Effector memory CD8-positive, alpha-beta T cell (primary cell): ENCODE data around the gene KIAA1191.
A peak's percentile ranks its signal among the peaks of the same experiment; 100 is the strongest.

Experiments
- ATAC-seq: fragments of 150-1000 bp; cut with Tn5 transposase; replicated peaks from 2 replicates; pipeline ENCODE4 v1.10.0; 2021; ENCODE audit warnings: mild to moderate bottlenecking, moderate library complexity
- DNase-seq, 3 experiments: peaks; one replicate each; pipeline ENCODE4 v3.0.0; 2021
- H3K27ac Mint-ChIP-seq, 2 donors: one replicate each; pipeline ENCODE4 v1.8.0; 2022; ENCODE audit warnings: mild to moderate bottlenecking in 2 of 2, mixed read lengths in 2 of 2, moderate library complexity in 2 of 2
- H3K27me3 Mint-ChIP-seq, 2 donors: one replicate each; pipeline ENCODE4 v1.8.0; 2022; ENCODE audit warnings: mixed read lengths in 2 of 2
- H3K36me3 Mint-ChIP-seq: one replicate; pipeline ENCODE4 v1.8.0; 2022; ENCODE audit warnings: mild to moderate bottlenecking, moderate library complexity, mixed read lengths; ENCODE audit not compliant: insufficient read depth
- H3K4me1 Mint-ChIP-seq, 2 donors: one replicate each; pipeline ENCODE4 v1.8.0; 2022; ENCODE audit warnings: low read depth in 2 of 2, mixed read lengths in 2 of 2
- H3K4me3 Mint-ChIP-seq, 2 donors: one replicate each; pipeline ENCODE4 v1.8.0; 2022; ENCODE audit warnings: mild to moderate bottlenecking in 2 of 2, mixed read lengths in 2 of 2, moderate library complexity in 2 of 2
- H3K9me3 Mint-ChIP-seq, 2 donors: one replicate each; pipeline ENCODE4 v1.8.0; 2022; ENCODE audit warnings: mixed read lengths in 2 of 2

KIAA1191 gene

GRCh38 chr5:176384991-176385390, 23.4 kb upstream of the KIAA1191 start:
- peaks cover 23 to 29% of the 10 kb centered on the region in 2 donors for H3K4me1 Mint-ChIP-seq
- no peaks in the 10 kb centered on the region for H3K9me3 Mint-ChIP-seq
- ATAC-seq = no peak
- H3K36me3 Mint-ChIP-seq = peaks cover 42% of the 10 kb centered on the region
- H3K4me3 Mint-ChIP-seq = no peak overlapping the region
- no peak for DNase-seq
- H3K27ac Mint-ChIP-seq = no peak overlapping the region
- no peaks in the 10 kb centered on the region for H3K27me3 Mint-ChIP-seq

GRCh38 chr5:176384366-176384930, 22.9 kb upstream of the KIAA1191 start:
- H3K36me3 Mint-ChIP-seq = peaks cover 41% of the 10 kb centered on the region
- H3K4me3 Mint-ChIP-seq = no peak overlapping the region

GRCh38 chr5:176383961-176384360, 22.4 kb upstream of the KIAA1191 start:
- ATAC-seq = no peak
- Mint-ChIP-seq H3K4me3 (no peak overlapping the region), H3K36me3 (peaks cover 36% of the 10 kb centered on the region), H3K27me3 (no peaks in the 10 kb centered on the region), H3K4me1 (peaks cover 18 to 26% of the 10 kb centered on the region in 2 donors), H3K9me3 (no peaks in the 10 kb centered on the region), H3K27ac (no peak overlapping the region)
- DNase-seq = no peak

More at GRCh38 chr5:176384366-176384930, 22.9 kb upstream of the KIAA1191 start:
- no peaks in the 10 kb centered on the region for H3K9me3 Mint-ChIP-seq
- no peaks in the 10 kb centered on the region for H3K27me3 Mint-ChIP-seq
- ATAC-seq = no peak
- no peak overlapping the region for H3K27ac Mint-ChIP-seq
- no peak for DNase-seq
- peaks cover 21 to 28% of the 10 kb centered on the region in 2 donors for H3K4me1 Mint-ChIP-seq

- DNase-seq (no peak), ATAC-seq (no peak)
- Mint-ChIP-seq H3K4me3 (no peak overlapping the region), H3K4me1 (peaks cover 18 to 26% of the 10 kb centered on the region in 2 donors), H3K27ac (no peak overlapping the region), H3K9me3 (no peaks in the 10 kb centered on the region), H3K27me3 (no peaks in the 10 kb centered on the region), H3K36me3 (peaks cover 31% of the 10 kb centered on the region)
These were observed 21.8 kb upstream of the KIAA1191 start for GRCh38 chr5:176383248-176383905.

GRCh38 chr5:176382721-176383120, 21.2 kb upstream of the KIAA1191 start:
- no peak for ATAC-seq
- no peak for DNase-seq
- peaks cover 15 to 22% of the 10 kb centered on the region in 2 donors for H3K4me1 Mint-ChIP-seq
- no peaks in the 10 kb centered on the region for H3K9me3 Mint-ChIP-seq
- no peaks in the 10 kb centered on the region for H3K27me3 Mint-ChIP-seq
- no peak overlapping the region for H3K27ac Mint-ChIP-seq
- no peak overlapping the region for H3K4me3 Mint-ChIP-seq
- peaks cover 31% of the 10 kb centered on the region for H3K36me3 Mint-ChIP-seq

- ATAC-seq = no peak
- H3K4me1 Mint-ChIP-seq = peaks cover 7 to 15% of the 10 kb centered on the region in 2 donors
- no peaks in the 10 kb centered on the region for H3K9me3 Mint-ChIP-seq
- DNase-seq = no peak
- no peak overlapping the region for H3K4me3 Mint-ChIP-seq
- H3K27me3 Mint-ChIP-seq = no peaks in the 10 kb centered on the region
- peak overlapping the region in 1 of 2 donors; percentile 38 for H3K27ac Mint-ChIP-seq
- H3K36me3 Mint-ChIP-seq = peaks cover 31% of the 10 kb centered on the region
These were observed 20.4 kb upstream of the KIAA1191 start for GRCh38 chr5:176381979-176382378.

- Mint-ChIP-seq H3K27ac (no peak overlapping the region), H3K36me3 (peaks cover 31% of the 10 kb centered on the region), H3K4me1 (peaks cover 3 to 9% of the 10 kb centered on the region in 2 donors), H3K27me3 (no peaks in the 10 kb centered on the region), H3K9me3 (no peaks in the 10 kb centered on the region), H3K4me3 (no peak overlapping the region)
- no peak for DNase-seq
- ATAC-seq = no peak
These were observed 19.9 kb upstream of the KIAA1191 start for GRCh38 chr5:176381423-176381822.

- no peaks in the 10 kb centered on the region for H3K9me3 Mint-ChIP-seq
- peaks cover 0 to 3% of the 10 kb centered on the region in 2 donors for H3K4me1 Mint-ChIP-seq
- no peak for DNase-seq
- H3K27ac Mint-ChIP-seq = no peak overlapping the region
- H3K27me3 Mint-ChIP-seq = no peaks in the 10 kb centered on the region
- no peak overlapping the region for H3K4me3 Mint-ChIP-seq
- no peak for ATAC-seq
- H3K36me3 Mint-ChIP-seq = peaks cover 27% of the 10 kb centered on the region
These were observed 18.3 kb upstream of the KIAA1191 start for GRCh38 chr5:176379881-176380280.

GRCh38 chr5:176373100-176373818, 11.7 kb upstream of the KIAA1191 start:
- H3K27ac Mint-ChIP-seq = no peak overlapping the region
- no peak overlapping the region for H3K4me3 Mint-ChIP-seq
- H3K9me3 Mint-ChIP-seq = no peaks in the 10 kb centered on the region
- H3K4me1 Mint-ChIP-seq = no peaks in the 10 kb centered on the region
- peaks cover 13% of the 10 kb centered on the region for H3K36me3 Mint-ChIP-seq
- ATAC-seq (no peak), DNase-seq (no peak)
- H3K27me3 Mint-ChIP-seq = no peaks in the 10 kb centered on the region

- Mint-ChIP-seq H3K4me1 (no peaks in the 10 kb centered on the region), H3K27ac (no peak overlapping the region), H3K27me3 (no peaks in the 10 kb centered on the region), H3K9me3 (no peaks in the 10 kb centered on the region), H3K4me3 (no peak overlapping the region), H3K36me3 (peaks cover 18% of the 10 kb centered on the region)
- ATAC-seq (no peak), DNase-seq (no peak)
These were observed 10.3 kb upstream of the KIAA1191 start for GRCh38 chr5:176371621-176372539.

- Mint-ChIP-seq H3K4me3 (no peak overlapping the region), H3K36me3 (peaks cover 24% of the 10 kb centered on the region), H3K9me3 (no peaks in the 10 kb centered on the region), H3K27me3 (no peaks in the 10 kb centered on the region), H3K4me1 (peaks cover 3% of the 10 kb centered on the region in 2 donors), H3K27ac (no peak overlapping the region)
- ATAC-seq (no peak), DNase-seq (no peak)
These were observed 8.6 kb upstream of the KIAA1191 start for GRCh38 chr5:176369934-176370711.

- DNase-seq (no peak), ATAC-seq (no peak)
- Mint-ChIP-seq H3K4me1 (peaks cover 3 to 6% of the 10 kb centered on the region in 2 donors), H3K27me3 (no peaks in the 10 kb centered on the region), H3K27ac (no peak overlapping the region), H3K4me3 (no peak overlapping the region), H3K36me3 (peaks cover 24% of the 10 kb centered on the region), H3K9me3 (no peaks in the 10 kb centered on the region)
These were observed 7.2 kb upstream of the KIAA1191 start for GRCh38 chr5:176368726-176369125.
